Measurements from ENCODE around the gene ELMO1. TPM values are rescaled to one million over a fixed set of nuclear protein-coding genes. Genes with fewer than 3 reads are reported as not detected.

Gene ELMO1
- total RNA-seq, 1 donor: under 0.01 TPM

DNA sequence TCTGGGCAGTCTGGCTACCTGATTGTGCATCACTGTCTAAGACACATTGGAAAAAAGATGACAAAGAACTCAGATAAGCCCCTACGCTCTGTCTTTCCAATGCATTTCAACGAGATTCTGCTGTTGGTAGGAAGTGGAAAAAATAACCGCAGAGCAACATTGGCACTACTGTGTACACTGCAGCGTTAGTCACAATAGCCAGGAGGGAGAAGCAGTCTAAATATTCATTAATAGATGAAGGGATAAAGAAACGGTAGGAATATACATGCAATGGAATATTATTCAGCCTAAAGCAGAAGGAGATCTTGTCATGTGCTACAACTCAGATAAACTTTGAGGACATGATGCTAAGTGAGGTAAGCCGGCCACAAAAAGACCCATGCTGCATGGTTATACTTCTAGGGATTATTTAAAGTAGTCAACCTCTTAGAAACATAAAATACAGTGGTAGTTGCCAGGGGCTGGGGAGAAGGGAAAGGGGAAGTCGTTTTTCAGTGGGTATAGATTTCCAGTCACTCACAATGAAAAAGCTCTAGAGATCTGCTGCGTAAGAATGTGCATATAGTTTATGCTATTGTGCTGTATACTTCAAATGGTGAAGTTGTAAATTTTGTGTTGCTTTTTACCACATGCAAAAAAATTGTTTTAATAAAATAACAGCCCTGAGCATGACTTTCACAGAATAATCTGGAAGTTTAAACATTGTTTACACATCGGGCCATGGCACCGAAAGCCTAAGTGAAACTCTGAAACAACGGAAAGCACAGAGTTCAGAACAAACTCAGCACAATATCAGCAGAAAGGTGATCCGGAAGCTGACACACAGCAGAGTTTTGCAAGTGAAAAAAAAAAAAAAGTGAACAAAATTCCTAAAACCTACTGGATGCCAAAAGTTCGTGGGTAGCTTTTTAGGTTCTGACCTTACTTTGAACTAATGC, 40.1 kb downstream of the ELMO1 start:
- H3K4me3 ChIP-seq (ENCODE audit: low read depth, low read length): no peak overlapping the region
- DNase-seq (ENCODE audit: low read depth): no peak
- TF ChIP-seq, protein P1, sequence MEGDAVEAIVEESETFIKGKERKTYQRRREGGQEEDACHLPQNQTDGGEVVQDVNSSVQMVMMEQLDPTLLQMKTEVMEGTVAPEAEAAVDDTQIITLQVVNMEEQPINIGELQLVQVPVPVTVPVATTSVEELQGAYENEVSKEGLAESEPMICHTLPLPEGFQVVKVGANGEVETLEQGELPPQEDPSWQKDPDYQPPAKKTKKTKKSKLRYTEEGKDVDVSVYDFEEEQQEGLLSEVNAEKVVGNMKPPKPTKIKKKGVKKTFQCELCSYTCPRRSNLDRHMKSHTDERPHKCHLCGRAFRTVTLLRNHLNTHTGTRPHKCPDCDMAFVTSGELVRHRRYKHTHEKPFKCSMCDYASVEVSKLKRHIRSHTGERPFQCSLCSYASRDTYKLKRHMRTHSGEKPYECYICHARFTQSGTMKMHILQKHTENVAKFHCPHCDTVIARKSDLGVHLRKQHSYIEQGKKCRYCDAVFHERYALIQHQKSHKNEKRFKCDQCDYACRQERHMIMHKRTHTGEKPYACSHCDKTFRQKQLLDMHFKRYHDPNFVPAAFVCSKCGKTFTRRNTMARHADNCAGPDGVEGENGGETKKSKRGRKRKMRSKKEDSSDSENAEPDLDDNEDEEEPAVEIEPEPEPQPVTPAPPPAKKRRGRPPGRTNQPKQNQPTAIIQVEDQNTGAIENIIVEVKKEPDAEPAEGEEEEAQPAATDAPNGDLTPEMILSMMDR (IDR thresholded peaks at IDR 0.05; ENCODE audit: insufficient read depth, low read depth, low read length): no peak

DNA sequence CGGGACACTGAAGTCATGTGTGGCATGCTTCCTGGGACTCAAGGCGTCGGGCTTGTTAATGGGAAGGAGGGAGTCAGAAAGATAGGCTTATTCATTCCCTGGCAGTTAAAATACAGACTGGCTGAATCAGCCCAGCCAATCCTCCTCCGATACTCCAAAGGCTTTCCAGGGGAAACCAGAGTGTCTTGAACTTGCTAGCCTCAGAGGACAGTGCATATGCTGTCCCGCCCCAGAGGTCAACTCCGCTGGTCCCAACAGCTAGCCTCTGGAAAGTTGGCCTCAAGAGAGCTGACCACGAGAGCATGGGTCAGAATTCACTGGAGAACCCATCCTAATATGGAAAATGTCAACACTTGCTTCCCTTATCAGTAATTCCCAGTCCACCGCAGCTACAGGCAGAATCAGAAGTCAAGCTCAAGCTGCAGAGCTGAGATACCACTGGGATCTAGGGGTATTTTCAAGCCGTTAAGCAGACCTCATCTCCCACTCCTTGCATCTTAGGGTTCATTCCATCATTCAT, 43.0 kb downstream of the ELMO1 start:
- TF ChIP-seq, protein P1 (IDR thresholded peaks at IDR 0.05; ENCODE audit: insufficient read depth, low read depth, low read length): no peak
- H3K4me3 ChIP-seq (ENCODE audit: low read depth, low read length): no peak overlapping the region
- DNase-seq (ENCODE audit: low read depth): no peak

DNA sequence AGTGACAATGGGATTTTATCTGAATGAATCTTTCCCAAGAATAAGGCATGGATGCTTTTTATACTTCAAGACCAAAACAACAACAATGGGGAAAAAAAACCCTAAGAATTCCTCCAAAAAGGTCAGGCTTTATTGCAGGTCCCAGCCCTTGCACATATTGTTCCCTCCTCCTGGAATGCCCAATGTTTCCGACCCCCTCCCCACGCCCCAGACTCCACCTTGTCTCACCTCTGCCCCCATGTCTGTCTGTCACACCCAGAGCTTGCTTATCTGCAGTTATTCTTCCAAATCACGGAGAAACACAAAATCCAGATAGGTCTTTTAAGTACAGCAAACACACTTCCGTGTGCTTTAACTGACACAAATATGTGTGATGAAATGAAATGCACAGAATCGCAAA, 43.5 kb downstream of the ELMO1 start:
- TF ChIP-seq, protein P1 (IDR thresholded peaks at IDR 0.05; ENCODE audit: insufficient read depth, low read depth, low read length): no peak
- no peak for DNase-seq (ENCODE audit: low read depth)
- H3K4me3 ChIP-seq (ENCODE audit: low read depth, low read length): no peak overlapping the region

DNA sequence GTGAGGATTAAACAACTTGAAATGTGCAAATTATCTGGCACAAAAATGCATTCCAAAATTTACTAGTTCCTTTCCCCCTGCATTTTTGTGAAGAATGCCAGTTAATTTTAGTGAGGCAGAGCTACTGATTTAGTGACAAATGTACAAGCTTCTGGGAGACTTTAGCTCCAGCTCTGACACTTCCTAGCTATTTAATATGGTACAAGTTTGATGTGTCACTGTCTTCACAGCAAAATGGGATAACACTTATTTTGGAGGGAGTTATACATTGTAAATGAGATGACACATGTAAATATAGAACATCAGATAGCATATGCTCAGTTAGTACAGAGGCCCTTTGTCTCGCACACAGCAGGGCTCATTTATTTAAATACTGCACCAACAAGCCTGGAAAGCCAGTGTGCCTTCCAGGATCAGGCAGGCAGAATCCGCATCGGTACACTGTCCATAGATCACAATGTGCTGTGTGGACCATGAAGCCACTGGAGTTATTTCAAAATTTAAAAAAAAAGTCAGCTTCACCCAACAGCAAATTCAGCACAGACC, 48.7 kb downstream of the ELMO1 start:
- no peak overlapping the region for H3K4me3 ChIP-seq (ENCODE audit: low read depth, low read length)
- TF ChIP-seq, protein P1 (IDR thresholded peaks at IDR 0.05; ENCODE audit: insufficient read depth, low read depth, low read length): no peak
- no peak for DNase-seq (ENCODE audit: low read depth)

DNA sequence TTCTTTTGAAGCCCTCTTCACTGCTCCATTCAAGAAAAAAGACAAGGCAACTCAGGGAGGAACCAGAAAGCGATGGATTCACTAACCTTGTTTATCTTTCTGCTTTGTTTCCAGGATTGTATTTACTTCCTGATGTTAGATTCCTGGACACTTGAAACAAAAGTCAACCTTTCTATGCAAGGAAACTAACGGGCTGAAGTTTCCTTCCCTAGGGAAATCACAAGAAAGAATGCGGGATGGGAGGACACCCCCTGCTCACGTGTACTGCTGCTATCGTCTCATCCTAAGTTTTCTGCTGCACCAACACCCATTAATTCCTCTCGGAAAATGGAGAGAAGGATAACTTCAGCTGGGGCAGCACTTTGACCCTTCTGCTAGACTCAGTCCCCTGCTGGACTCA, 50.3 kb downstream of the ELMO1 start:
- DNase-seq (ENCODE audit: low read depth): no peak
- TF ChIP-seq, protein P1 (IDR thresholded peaks at IDR 0.05; ENCODE audit: insufficient read depth, low read depth, low read length): no peak

DNA sequence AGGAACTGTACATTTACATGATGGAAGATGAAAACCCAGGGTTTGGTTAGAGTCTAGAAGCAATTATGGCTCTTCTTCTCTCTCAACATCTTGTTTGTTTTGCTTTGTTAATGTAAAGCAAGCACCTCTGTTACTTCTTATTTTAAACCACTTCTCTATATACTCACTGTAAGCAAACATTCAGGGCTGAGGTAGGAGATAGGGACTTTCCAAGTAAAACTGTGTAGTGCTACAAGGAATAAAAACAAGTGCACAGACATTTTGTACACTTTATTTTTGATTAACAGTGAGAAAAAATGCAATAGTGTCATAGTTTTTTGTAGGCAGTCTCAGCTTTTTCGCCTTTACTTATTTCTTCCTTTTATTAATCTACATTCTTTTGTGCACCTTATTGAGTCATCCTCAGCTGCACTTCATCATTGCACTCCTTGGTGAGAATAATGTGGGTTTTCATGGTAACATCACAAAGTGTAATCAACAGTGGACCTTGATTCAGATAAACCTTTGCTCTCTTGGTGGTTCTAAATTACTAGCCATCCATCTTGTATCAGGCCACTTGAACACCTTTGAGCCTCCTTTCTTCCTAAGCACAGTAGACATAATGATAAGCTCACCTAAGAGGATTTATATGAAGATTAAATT, 52.9 kb downstream of the ELMO1 start:
- TF ChIP-seq, protein P1 (IDR thresholded peaks at IDR 0.05; ENCODE audit: insufficient read depth, low read depth, low read length): no peak
- DNase-seq (ENCODE audit: low read depth): no peak
- H3K4me3 ChIP-seq (ENCODE audit: low read depth, low read length): no peak overlapping the region

More for the DNA sequence above, 50.3 kb downstream of the ELMO1 start:
- H3K4me3 ChIP-seq (ENCODE audit: low read depth, low read length): no peak overlapping the region

Data from fibroblast of villous mesenchyme (primary cell).